Stimulated activated CD4-positive, alpha-beta T cell treated with anti-CD3 and anti-CD28 coated beads, Interleukin-4, amount 100 ng/mL, for 1 hour (primary cell): Measurements from ENCODE around the gene SPINT2.

Experiments used
- DNase-seq: peaks from one replicate; pipeline ENCODE4 v3.0.0-alpha.2; 2020

SPINT2 gene

DNA sequence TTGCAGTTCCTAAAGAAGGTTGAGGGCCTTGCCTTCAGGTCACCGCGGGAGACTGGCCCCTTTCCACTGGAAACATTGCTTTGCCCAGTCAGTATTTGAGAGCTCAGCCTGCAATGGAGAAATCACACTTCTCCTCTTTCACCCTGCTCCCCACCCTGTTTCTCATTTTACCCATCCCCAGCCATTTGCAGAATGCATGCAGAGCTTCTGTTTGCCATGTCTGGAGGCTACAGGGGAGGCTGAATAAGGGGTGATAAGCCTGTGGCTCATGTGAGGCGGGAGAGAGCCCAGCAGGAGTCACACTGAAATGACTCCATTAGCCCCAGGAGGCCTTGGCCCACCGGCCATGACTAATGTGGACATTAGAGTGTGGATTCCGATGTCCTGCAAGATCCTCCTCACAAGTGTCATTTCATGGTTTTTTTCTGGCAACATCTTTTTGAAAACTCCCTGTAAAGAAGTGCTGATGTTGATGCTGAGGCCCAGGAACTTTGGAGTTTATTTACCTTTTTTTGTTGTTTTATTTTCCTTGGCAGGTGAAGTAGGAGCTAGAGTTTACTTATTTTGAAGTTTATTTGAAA, 6.3 kb downstream of the SPINT2 start:
- DNase-seq, result no peak

DNA sequence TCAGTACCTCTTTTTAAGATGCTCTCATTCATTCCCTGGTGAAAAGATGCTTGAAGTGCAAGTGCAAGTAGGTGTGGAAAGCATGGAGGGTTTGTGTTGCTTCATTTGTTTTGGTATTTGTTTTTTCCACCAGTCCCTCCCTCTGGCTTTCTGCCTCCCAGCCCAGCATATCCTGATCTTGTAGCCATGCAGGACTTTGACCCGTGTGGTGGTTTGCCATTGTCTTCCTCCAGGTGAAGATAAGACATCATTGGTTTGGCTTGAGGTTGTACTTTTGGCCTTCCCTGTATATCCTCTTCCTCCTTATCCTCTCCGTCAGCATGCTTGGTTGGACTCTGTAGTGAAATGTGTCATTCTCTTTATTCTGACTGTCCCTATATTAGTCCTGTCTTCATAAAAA, 9.1 kb downstream of the SPINT2 start:
- DNase-seq, result no peak

DNA sequence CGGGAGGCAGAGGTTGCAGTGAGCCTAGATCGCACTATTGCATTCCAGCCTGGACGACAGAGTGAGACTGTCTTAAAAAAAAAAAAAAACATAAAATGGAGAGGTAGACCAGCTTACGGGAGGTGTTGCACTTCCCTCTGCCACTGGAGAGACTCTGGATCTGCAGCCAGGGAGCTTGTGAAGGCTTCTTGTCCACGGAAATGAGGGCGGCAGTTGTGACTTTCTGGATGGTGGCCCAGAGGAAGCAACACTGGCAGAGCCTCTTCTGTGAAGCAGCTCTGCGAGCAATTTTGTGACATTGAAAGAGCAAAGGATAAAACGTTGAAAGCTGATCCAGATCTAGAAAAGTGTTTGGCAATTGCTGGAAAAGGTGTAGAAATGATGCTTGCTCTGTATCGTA, 10.4 kb downstream of the SPINT2 start:
- no peak for DNase-seq

DNA sequence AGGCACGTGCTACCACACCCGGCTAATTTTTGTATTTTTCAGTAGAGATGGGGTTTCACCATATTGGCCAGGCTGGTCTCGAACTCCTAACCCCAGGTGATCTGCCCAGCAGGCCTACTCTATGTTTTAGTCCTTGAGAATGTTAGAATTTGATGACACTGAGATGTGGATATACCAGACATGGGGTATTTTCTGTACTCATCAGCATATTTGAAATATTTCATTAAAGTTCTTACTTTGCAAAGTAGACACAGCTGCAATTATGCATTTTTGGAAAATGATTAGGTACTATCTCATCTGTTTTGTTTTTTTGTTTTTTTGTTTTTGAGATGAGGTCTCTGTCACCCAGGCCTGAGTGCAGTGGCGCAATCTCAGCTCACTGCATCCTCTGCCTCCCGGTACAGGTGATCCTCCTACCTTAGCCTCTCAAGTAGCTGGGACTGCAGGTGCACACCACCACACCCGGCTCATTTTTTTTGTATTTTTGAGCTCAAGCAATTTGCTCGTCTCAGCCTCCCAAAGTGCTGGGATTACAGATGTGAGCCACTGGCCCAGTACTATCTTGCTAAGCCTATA, 12.7 kb downstream of the SPINT2 start:
- no peak for DNase-seq

DNA sequence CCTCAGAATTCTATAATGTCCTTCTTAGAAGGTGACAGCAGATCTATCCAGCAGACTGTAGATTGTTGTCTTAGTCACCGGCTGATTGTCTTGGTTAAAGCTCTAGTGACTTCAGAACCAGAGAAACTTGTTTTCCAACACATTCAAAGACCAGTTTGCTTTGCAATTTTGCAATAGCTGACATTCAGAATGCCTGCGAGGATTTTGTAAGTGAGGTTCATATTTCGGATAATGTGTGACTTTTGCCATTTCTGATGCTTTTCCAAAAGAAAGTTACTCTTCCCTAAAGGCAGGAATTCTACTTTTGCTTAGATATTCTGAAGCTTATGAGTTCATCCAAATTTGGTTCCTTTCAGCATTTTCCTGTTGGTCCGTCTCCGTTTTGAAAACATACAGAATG, 13.2 kb downstream of the SPINT2 start:
- DNase-seq, result no peak

DNA sequence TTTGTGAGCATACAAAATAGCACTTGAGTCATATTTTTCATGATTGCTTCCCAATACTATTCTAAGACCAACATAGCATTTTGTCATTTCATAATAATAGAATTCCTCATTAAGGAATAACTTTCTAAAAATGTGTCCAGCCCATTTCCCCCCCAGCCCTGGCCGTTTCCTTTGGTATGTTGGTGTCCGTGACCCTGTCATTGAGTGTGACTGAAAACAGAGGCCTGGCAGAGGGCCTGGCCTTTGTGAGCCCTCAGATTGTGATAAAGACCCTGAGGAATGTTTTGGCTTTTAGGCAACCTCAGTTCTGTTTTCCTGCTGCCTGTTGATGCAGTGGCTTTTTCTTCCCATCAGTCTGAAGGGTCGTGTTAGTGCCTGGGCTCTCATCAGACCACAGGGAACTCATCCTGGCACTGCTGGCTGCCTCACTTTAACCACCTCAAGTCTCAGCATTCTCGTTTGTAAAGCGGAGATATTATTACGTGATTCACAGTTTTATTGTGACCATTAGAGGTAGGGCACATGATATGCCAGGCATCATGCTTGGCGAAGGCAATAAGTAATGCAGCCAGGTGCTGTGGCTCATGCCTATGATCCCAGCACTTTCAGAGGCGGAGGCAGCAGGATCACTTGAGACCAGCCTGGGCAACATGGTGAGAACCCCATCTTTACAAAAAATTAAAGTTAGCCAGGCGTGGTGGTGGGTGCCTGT, 13.8 kb downstream of the SPINT2 start:
- DNase-seq, result no peak

DNA sequence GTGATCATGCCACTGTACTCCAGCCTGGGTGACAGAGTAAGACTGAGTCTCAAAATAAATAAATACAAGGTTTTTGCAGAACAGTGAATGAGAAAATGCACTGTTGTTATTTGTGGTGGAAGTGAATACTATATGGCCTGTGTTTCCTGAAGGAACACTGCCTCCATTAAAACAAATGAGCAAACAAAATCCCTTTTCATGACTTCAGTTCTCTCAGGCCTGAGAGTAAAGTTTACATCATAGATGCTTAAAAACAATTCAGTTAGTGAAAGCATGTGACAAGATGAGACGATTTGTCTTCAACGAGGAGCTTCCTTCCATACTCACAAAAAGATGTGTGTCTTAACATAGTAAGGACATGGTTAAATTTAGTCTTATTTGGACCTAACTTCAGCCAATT, 14.4 kb downstream of the SPINT2 start:
- DNase-seq, result no peak

DNA sequence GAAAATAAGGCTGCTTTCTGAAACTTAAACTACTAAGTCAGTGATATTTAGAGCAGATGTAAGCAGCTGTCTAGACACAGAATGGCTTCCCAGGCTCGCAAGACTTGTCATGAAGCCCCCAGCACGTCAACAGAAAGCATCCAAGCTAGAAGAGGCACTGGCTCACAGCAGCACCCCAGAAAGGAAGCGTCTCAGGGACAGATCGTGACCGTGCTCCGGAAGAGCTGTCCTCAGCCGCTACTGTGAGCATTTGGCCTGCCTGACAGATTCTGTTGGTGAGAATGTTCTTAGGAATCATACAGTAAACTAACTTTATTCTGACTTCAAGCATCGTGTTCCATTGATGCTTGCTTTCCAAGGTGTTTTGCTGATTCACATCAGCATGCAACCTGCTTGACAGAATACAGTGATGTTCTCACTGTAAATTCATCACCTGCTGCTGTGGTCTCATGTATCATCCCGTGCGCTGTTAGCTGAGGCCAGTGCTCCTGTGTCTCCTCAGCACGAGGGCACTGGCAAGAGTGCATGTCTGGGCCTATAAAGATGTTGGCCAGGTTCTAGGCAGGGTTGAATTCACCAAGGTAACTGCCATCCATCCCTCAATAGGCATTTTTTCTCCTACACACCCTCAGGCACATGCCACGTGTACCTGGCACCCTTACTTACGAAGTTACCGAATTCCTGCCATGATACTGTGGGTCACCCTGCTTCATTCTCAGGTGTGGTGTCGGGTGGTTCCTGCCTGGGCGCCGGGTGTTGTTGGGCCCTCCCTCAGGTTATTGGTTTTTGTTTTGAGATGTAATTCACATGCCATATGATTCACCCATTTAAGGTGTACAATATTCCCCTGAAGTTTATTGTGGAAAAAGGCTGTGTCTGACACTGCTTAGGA, 15.9 kb downstream of the SPINT2 start:
- DNase-seq, result no peak

DNA sequence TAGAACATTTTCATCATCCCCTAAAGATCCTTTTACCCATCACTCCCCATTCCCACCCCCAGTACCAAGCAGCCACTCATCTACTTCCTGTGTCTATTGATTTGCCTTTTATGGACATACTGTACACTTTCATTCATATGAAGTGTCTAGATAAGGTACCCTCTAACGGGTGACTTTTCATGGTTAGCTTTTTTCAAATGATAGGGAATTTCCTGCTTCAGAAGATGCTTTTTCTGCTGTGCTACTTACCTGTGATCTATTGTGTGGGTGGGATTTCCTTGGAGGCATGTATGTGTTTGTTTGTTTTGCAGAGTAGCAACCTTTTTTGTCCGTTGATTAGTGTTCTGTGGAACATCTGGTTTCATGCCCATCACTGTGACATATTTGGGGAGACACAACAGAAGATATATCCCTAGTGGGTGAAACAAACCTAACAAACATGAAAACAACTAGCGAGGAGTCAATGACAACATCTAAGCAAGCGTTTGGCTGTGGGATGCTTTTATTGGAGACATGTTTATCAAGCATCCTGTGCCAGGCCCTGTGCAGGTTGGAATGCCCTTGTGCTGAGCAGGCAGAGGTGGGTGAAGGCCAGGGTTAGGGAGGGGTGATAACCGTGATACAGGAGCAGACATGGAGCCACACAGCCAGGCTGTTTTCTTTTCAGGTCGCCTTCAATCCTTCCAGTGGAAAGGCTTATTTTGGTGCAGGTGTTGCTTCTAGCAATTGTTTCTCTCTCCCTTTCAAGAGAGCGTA, 17.6 kb downstream of the SPINT2 start:
- no peak for DNase-seq

DNA sequence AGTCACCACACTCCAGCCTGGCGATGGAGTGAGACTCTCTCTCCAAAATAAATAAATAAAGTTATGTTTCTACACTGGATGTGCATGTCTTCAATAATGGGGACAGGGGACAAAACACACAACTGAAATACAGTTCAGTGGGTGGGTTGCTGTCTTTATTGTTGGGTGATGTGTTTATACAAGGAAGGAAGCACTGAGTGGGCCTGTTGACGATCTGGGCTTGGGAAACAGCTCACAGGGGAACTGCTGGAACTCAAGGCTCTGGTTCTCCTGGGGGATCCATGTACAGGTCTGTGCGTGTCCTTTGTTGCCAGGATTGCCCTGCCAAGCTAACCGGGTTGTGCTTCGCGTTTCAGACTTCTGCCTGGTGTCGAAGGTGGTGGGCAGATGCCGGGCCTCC, 18.9 kb downstream of the SPINT2 start:
- DNase-seq, result no peak

DNA sequence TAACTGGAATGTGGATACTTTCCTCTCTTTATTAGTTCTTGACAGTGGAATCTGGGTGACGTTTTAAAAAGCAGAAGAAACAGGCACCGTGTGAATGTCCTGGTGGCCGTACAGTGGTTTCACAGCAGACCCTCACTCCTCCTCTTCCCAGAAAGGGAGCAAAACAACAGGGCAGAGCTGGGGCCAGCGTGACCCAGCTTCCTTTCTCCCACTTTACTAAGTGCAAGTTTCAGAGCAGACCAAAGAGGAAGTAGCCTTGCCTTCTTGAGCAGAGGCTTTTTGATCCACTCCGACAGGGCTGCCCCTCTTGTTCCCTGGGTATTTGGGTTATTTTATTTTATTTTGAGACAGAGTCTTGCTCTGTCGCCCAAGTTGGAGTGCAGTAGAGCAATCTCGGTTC, 20.0 kb downstream of the SPINT2 start:
- DNase-seq, result no peak

DNA sequence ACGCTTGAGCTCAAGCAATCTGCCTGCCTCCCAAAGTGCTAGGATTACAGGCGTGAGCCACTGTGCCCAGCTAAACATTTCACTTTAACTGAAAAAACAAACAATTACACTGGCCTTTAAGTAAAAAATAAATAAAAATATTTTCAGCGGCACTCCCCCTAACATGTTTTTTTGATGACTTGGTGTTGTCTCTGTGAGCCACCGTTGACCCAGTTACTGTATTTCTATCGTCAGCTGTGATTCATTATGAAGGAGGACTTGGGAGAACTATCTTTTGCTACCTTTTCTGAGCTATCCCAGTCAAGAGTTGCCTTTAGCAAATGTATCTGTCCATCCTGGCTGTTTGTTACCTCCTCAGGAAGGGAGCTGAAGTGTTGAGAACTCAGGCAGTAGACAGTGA, 21.2 kb downstream of the SPINT2 start:
- no peak for DNase-seq

DNA sequence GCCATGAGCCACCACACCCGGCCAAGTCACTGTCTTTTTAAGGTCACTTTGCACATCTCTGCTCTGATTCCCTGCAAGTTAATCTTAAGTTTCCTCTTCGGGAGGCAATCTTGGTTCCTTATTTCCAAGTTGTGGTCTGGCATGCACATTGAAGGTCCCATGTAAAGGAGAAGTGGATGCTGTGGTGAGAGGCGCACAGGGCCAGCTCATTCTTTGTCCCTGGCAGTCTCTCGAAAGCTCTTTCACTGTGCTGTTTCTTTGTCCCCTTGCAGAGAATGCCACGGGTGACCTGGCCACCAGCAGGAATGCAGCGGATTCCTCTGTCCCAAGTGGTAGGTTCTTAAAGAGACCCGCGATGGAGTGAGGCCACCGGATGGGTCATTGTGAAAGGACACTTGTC, 23.2 kb downstream of the SPINT2 start:
- DNase-seq, result no peak

DNA sequence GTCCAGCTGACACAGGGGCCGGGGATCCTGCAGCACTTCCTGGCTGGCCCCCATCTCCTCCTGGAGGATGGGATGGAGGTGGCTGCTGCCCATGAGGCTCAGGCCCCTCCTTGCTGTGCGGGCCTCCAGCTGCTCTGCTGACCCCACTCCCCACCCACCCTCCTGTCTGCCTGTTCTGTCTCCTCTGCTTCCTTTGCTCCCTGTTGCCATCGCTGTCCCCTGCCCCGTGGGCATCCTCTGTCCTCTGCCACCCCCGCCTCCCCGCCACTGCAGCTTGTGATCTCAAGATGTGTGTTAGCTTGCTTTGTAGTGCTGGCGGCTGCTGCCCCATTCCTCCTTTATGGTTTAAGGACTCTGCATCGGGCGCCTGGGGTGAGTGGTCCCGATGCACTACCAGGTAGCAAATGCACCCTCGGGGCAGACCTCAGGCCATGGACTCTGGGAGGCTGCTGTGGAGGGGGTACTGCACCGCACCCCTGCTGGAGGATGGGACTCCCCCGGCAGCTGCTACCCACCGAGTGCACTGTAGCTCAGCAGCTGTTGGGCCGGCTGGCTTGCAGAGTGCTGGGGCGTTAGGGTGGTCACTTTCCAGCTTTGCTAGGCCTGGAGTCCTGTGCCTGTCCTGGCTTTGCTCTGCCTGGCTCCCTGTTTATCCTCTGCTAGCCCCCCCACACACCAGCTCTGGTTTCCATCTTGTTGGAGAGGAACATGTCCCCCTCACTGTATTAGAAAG, 23.9 kb downstream of the SPINT2 start:
- DNase-seq, result no peak

DNA sequence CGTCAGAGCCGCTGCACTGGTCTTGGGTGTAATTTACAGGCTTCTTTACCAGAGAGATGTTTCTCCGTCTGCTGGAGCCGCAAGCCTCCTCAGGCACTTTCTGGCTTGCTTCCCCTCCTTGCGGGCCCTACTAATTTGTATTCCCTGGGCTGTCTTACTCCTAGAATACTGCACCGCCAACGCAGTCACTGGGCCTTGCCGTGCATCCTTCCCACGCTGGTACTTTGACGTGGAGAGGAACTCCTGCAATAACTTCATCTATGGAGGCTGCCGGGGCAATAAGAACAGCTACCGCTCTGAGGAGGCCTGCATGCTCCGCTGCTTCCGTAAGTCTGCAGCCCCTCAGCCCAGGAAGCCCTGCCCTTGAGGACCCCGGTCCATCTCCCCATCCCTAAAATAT, 25.6 kb downstream of the SPINT2 start:
- no peak for DNase-seq

DNA sequence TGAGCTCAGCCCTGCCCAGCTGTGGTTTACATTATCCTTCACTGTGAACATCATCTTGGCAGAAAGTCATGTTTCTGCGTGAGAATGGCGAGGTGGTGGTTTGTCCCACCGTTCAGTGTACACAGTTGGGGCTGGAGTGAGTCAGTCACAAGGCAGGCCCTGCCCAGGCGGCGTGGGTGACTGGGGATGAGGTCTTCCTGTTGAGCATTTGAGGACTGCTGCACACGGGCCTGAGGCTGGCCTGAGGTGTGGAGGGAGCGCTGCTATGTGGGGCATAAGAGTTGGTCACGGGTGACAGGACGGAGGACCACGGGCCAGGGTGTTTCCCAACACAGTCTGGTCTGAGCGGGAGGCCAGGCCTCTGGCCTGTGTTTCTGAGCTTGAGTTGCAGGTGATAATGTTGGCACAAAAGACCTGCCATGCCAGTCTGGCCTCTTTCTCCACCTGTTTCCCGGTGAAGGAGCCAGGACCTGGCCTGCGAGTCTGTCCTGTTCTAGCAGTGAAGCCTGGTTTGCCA, 26.3 kb downstream of the SPINT2 start:
- no peak for DNase-seq

DNA sequence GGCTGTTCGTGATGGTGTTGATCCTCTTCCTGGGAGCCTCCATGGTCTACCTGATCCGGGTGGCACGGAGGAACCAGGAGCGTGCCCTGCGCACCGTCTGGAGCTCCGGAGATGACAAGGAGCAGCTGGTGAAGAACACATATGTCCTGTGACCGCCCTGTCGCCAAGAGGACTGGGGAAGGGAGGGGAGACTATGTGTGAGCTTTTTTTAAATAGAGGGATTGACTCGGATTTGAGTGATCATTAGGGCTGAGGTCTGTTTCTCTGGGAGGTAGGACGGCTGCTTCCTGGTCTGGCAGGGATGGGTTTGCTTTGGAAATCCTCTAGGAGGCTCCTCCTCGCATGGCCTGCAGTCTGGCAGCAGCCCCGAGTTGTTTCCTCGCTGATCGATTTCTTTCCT, 27.5 kb downstream of the SPINT2 start:
- no peak for DNase-seq

DNA sequence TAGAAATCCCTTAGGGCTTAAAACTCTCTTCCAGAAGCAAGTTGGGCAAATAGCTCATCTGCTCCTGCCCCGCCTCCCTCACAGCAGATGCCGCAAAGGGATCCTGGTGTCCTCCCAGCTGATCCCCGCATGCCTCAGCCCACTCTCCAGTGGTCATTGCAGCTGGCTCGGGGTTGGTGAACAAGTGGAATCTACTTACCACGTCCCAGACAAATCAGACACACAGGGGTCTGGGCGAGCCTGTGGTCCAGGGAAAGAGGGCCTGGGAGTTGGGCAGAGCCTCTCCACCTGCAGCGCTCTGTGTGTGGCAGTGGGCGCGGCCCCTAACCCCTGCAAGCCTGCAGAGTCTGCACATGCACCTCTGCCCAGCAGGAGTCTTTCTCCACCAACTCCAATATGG, 28.9 kb downstream of the SPINT2 start:
- DNase-seq, result no peak

DNA sequence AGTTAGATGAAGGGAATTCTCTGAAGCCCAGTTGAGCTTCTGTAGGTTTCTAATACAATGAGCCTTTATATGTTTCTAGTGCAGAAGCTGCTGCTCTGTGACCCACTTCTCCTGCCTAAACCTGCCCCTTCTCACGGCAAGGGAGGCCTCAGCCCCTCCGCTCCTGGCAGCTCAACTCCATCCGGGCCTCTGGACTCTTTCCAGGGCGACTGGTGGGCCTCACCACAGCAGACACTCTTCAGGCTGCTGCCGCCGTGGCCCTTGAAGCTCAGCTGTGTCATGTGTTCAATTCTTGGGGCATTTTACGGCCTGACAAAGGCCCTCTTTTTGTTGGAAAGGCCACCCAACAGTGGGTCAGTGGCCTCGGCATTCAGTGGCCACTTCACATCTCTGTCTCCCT, 29.7 kb downstream of the SPINT2 start:
- DNase-seq, result no peak

DNA sequence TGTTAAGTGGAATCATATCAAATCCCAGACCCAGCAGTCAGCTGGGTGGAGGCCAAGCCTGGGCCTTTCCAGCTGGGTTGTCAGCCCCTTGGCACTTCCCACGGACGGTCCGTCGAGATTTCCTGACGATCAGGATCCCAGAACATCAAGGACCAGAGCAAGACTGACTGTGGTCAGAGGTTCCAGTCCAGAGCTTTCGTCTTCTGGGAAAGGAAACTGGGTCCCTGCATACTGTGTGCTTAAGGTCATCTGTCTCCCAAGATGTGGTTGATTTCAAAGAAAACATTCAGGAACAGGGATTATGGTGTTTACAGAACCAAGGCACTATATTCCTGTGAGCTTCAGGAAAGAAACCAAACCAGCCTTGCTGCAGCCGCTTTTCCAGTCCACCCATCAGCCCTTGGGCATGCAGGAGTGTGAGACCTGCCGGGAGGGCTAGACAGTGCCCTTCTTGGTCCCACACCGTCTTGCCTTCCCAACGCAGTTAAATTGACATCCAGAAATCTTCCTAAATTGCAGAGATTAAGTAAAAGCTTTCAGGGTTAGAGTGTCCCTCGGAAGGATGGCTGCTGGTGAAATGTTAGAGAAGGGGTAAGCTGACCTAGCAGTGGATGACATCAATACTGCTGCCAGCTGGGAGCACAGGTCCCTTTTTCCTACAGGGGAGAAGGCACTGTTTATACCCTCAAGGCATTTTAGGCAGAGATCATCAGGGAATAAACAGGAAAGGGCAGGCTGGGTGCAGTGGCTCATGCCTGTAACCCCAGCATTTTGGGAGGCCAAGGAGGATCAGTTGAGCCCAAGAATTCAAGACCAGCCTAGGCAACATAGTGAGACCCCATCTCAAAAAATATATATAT, 34.7 kb downstream of the SPINT2 start:
- DNase-seq, result no peak
